PFSK-1 (cell line): ENCODE data around the gene HLF.

Source experiments
- FOXP2 ChIP-seq: optimal IDR thresholded peaks from 2 replicates; pipeline ENCODE3; 2011; ENCODE audit warnings: borderline replicate concordance, control low read depth, inconsistent platforms; ENCODE audit not compliant: insufficient read depth; ENCODE audit errors: extremely low read length, extremely low read depth
- POLR2AphosphoS5 ChIP-seq: IDR thresholded peaks from 2 replicates; pipeline ENCODE4 v1.6.1; 2012; ENCODE audit warnings: low read depth, mild to moderate bottlenecking, control low read depth, low read length, moderate library complexity
- SIN3A ChIP-seq: IDR thresholded peaks from 2 replicates; pipeline ENCODE4 v1.6.1; 2012; ENCODE audit warnings: mild to moderate bottlenecking, low read length, moderate library complexity, borderline replicate concordance; ENCODE audit not compliant: insufficient read depth
- TAF1 ChIP-seq: IDR thresholded peaks from 2 replicates; pipeline ENCODE4 v1.6.1; 2012; ENCODE audit warnings: low read length, control low read depth, borderline replicate concordance; ENCODE audit not compliant: insufficient read depth
- TF ChIP-seq, protein P1 (sequence below), 2 experiments: IDR thresholded peaks; 2 replicates each; pipeline versions ENCODE4 v1.6.1 to v1.8.0; 2011 to 2012; ENCODE audit warnings: low read depth in 2 of 2, low read length in 2 of 2, control low read depth in 1 of 2, inconsistent platforms in 1 of 2, mild to moderate bottlenecking in 1 of 2, moderate library complexity in 1 of 2; ENCODE audit not compliant: insufficient read depth in 1 of 2

HLF gene

DNA sequence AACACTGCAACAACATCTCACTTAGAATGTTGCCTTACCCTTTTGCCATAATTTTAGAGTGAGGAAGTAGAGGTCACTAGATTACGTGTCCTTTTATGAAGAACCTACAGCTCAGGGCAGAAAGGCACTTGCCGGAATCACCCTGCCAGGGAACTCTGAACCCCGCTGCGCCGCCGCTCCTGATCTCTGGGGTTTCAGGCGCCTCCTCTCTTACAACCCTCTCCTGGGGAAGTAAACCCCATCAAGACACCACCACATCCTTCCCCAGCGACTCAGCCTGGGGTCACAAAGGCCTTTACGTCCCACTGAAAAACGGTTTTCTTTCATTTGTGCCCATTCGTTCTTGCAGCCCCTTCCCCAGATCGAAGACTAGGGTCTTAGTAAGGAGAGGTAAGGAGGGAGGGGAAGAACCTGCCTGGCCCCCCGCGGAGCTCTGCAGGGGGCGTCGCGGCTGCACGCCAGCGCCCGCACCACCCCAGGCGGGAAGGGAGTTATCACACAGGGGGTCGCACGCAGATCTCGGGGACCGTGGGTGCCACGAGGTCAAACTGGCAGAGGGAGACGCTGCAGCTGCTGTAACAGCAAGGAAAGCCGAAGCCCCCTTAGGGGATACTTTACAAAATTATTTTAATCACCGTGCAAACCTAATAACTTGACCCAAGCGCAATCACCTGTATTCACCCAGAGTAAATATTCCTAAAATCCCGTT is 1.0 kb upstream of the HLF start:
- TF ChIP-seq POLR2AphosphoS5, result no peak
- no peak for TF ChIP-seq FOXP2
- TF ChIP-seq, protein P1, sequence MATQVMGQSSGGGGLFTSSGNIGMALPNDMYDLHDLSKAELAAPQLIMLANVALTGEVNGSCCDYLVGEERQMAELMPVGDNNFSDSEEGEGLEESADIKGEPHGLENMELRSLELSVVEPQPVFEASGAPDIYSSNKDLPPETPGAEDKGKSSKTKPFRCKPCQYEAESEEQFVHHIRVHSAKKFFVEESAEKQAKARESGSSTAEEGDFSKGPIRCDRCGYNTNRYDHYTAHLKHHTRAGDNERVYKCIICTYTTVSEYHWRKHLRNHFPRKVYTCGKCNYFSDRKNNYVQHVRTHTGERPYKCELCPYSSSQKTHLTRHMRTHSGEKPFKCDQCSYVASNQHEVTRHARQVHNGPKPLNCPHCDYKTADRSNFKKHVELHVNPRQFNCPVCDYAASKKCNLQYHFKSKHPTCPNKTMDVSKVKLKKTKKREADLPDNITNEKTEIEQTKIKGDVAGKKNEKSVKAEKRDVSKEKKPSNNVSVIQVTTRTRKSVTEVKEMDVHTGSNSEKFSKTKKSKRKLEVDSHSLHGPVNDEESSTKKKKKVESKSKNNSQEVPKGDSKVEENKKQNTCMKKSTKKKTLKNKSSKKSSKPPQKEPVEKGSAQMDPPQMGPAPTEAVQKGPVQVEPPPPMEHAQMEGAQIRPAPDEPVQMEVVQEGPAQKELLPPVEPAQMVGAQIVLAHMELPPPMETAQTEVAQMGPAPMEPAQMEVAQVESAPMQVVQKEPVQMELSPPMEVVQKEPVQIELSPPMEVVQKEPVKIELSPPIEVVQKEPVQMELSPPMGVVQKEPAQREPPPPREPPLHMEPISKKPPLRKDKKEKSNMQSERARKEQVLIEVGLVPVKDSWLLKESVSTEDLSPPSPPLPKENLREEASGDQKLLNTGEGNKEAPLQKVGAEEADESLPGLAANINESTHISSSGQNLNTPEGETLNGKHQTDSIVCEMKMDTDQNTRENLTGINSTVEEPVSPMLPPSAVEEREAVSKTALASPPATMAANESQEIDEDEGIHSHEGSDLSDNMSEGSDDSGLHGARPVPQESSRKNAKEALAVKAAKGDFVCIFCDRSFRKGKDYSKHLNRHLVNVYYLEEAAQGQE (IDR thresholded peaks at IDR 0.05; ENCODE audit: insufficient read depth in 1 of 2, low read depth in 2 of 2, low read length in 2 of 2), result no peak
- TF ChIP-seq SIN3A, result no peak
- TF ChIP-seq TAF1, result no peak

DNA sequence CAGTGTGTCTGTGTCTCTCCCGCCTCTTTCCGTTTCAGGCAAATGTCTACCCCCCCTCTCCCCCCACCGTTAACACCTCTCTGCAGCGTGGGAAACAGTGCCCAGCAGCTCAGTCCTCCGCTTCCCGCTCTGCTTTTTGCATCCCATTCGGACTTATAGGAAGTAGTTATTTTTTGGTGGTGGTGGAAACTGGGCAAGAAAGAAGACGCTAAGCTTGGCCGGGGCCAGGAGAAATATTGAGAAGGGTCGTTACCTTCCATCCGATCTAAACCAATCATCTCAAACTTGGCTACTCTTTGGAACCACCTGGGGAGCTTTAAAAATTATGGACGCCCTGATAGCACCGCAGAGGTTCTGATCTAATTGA is 499 bp upstream of the HLF start:
- TF ChIP-seq POLR2AphosphoS5, result no peak
- TF ChIP-seq, protein P1 (IDR thresholded peaks at IDR 0.05; ENCODE audit: insufficient read depth in 1 of 2, low read depth in 2 of 2, low read length in 2 of 2), result no peak
- no peak for TF ChIP-seq SIN3A
- no peak for TF ChIP-seq FOXP2
- TF ChIP-seq TAF1, result no peak

DNA sequence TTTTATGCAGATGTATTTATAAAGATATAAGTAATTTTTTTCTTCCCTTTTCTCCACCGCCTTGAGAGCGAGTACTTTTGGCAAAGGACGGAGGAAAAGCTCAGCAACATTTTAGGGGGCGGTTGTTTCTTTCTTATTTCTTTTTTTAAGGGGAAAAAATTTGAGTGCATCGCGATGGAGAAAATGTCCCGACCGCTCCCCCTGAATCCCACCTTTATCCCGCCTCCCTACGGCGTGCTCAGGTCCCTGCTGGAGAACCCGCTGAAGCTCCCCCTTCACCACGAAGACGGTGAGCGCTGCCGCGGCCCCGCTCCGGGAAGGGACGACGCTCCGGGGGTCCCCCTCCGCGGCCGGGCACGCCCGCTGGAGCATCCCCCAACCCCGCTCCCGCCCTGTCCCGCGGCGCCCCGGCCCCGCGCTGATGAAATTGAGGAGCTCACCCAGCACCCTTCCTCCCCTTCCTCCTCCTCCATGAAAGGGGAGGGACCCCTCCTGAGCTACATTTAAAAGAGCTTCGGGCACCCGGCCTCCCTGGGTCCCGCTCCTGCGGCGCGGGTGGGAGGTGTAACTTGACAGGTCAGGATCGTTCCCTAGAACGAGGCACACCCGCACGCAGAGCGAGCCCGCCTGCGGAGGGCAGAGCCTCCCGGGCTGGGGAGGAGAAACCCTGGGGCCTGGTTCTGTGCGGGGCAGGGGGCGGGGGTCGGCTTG is 706 bp downstream of the HLF start:
- TF ChIP-seq, protein P1 (IDR thresholded peaks at IDR 0.05; ENCODE audit: insufficient read depth in 1 of 2, low read depth in 2 of 2, low read length in 2 of 2), result no peak
- TF ChIP-seq TAF1 (no peak), FOXP2 (no peak), POLR2AphosphoS5 (no peak), SIN3A (no peak)

DNA sequence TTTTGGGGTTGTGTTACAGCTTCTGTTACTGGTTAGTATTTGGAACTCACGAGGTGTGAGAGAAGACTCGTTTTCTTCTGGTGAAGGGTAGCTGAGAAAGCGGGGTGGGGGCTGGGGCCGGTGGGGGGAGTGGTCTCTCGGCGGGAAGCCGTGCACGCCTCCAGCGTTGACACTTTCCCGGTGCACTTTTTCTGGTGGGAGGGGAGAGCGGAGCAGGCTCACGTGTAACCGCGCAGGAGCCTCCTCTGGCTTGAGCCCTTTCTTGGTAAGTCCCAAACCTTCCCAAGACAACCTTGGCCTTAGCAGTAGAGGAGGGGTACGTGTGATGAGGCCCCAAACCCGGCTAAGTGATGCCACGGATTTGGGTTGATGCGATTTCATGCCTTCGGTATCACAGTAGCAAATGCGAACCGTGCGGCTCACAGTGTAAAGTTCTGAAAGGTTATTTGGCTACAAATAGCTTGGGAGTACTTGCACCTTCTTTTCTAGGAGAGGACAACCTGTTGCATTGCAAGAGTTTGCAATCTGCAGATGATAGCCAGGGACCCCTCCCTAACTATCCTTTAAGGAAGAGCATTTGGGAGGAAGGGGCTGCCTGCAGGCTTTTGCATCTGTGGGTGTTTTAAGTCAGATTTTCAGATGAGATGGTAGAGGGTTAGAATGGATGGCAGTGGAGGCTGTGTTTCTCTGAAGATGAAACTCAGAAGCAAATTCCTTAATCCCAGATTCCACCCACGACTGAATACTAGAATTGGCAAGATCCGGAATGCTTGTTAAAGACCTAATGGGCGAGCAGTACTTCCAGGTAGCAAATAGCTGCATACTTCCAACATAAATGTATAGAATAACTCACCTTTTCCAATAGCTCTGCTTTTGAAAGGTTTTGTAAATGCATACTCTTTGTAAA is 1.5 kb downstream of the HLF start:
- TF ChIP-seq POLR2AphosphoS5 (no peak), TAF1 (no peak)

DNA sequence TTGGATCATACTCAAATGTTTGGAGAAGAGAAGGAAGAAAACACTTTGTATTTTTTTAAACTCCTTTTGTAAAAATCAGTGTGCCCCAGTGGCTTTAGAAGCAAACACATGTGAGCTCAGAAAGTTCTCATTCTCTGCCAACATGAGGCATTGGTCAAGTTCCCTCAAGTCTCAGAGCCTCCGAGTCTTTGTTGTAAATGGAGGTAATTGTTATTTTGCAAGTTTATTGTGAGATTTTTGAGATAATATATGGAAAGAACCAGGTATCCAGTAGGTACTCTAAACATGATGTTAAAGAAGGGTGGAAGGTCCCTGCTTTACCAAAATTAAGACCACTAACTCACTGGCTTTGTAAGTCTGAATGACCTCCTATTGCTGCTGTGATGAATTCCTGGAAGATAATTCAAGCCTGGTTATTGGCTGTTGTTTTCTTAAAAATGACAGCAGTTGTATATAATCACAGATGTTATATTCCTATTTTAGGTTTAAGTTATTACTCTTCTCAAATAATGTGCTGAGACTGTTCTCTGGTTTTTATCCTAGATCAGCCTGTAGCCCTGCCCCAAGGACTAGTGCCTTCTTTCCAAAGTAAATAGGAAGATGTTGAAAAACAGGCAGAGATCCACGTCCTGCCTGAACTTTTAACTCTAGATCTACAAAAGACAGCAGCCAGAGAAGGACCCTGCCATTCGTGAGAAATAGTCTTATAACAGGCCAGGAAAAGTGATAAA is 2.4 kb downstream of the HLF start:
- TF ChIP-seq FOXP2 (no peak), TAF1 (no peak), POLR2AphosphoS5 (no peak), SIN3A (no peak)
- TF ChIP-seq, protein P1 (IDR thresholded peaks at IDR 0.05; ENCODE audit: insufficient read depth in 1 of 2, low read depth in 2 of 2, low read length in 2 of 2), result no peak
